AG08396 (cell line): ENCODE results near the gene MYLK3.
"Not testable (repeated sequence)": the region's sequence is repeated elsewhere in the genome, so short reads cannot be mapped to it uniquely, and the experiment has no call there.

Experiments
- DNase-seq: peaks from one replicate; pipeline ENCODE4 v3.0.0; 2012; ENCODE audit warnings: low spot score, mixed read lengths

The MYLK3 gene

DNA sequence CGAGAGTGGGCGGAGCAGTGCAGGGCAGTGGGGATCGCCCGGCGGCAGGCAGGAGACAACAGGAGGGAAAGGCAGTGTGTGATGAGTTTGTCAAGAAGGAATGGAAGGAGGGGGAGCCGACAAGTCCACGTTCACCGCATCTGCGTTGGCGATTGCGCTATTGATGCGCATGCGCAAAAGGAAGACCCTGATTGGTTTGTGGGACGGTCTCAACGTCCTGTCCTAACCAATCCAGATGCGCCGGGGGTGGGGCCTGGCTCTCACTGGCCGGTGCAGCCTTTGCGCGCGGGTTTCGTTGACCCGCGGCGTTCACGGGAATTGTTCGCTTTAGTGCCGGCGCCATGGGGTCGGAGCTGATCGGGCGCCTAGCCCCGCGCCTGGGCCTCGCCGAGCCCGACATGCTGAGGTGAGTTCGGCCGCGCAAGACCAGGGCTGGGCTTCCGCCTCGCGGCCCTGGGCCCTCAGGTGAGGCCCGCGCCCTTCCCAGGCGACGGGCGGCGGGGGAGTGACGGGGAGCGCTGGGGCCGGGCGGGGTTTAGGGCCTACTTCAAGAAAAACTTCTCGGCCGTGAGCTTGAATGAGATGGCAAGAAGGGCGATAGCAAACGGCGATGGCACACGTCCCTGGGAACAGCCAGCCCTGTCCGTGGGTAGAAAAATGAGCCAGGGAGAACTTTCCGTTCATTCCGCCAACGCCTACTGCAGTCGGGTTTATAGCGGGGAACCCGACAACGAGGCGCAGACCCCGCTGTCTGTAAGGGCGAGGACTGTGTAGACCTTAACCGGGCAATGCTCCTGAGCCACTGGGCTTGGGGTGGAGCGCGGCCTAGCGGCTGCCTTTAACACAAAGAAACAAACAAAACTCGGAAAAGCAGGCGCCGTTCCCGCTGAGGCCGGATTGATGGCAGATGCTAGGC is 58.5 kb downstream of the MYLK3 start, which contains the start of gene ORC6:
Gene ORC6, plus strand, starts transcription at position 295 of the 916 bp plus-strand sequence. Its CDS starts 47 bp downstream, at position 342.
- peak; percentile 98 for DNase-seq

DNA sequence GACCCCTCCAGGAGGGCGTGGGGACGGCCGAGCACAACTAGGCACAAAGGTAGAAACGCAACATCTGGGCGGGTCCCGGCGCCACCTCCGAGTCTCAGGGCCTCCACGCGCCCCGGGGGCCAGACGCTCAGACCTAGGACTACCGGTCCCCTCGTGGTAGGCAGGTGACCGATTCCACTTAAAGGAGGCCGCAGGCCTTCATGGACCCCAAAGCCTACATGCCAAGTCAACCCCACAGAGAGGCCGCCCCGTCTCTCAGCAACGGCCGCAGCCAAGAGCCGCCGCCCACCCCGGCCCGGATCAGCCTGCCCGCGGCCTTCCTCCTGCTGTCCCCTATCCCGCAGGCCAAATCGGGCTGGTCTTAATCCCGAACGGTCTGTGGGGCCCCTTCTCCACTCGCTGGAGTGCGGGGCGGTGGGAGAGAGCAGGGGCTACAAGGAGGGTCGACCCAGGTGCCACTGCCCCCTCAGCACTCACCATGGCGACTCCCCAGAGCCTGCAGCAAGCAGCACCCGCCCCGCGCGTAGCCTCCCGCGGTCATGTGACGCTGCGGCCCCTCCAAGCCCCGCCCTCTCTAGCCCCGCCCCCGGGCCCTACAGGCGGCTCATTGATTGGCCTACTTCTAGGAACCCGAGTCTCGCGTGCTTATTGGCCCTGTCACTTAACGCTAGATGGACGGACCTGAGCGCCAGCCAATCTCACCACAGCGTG is 59.3 kb downstream of the MYLK3 start, which contains the start of gene VPS35:
Gene VPS35, minus strand, starts transcription at position 525 of the 711 bp plus-strand sequence. Its CDS starts 45 bp downstream, at position 480.
- peak; percentile 98 for DNase-seq

DNA sequence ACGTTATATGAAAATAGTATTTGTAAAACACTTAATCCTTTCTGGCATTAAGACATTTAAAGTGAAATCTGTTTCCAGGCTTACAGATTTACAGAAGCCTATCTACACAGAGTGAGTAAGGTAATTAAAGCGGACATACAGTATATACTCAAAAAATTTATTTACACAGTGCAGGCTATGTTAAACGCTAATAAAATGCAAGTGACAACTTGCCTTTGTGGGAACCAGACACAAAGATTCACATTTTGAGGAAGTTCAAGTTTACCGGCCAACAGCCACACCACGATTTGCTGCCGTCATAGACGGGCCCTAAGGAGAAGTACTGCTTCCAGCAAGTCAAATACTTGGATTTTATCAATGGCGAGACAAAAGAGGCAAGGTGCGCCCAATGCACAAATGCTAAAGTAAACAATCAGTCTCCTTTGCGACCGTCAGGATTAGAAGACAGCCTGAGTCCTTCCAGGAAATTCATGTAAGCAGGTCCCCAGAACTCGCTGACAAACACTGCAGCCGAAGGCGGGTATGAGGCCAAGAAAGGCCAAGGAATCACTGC is 60.0 kb downstream of the MYLK3 start:
- no peak for DNase-seq

DNA sequence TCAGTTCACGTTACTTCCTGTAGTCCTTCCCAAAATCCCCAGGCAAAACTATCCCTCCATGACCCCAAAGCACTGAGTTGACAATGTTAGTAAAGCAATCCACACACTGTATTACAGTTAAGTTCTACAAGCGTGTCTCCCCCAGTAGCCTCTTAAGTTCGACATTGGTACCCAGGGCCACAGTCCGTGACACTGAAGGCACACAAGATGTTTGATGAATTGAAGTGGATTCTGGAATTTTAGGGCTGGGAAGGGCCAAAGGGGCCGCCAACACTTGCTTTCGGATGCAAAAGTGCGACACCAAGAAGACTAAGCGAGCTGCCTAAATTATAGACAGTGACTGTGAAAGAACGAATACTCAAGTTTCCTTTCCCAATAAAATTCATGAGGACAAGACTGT is 60.7 kb downstream of the MYLK3 start:
- no peak for DNase-seq

DNA sequence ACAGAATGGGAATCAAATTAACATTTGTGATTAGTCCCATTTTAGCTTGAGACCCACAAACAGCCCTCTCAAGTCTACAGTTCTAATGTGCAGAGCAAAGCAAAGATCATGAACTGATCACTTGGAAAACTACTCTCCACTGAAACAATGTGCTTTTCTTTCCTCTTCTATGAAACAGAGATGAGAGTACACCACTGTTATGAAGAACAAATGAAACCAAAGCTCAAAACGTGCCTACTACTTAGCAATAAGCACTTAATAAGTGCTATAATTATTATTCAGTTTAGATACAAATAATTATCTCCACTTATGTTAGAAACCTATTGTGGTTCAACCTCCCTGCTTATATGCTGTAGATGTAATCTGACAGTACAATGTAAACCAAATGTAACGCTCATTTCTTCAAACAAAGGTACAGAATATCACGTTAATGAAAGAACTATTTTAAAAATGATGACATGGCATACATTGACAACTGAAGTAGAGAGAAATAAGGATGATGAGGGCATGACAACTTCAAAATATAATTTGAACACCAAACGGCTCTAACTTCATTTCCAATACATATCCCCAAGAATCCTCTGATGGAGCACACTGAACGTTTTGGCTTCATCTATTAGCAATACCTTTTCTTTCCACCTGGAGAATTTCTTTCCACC is 61.2 kb downstream of the MYLK3 start:
- DNase-seq, result no peak

DNA sequence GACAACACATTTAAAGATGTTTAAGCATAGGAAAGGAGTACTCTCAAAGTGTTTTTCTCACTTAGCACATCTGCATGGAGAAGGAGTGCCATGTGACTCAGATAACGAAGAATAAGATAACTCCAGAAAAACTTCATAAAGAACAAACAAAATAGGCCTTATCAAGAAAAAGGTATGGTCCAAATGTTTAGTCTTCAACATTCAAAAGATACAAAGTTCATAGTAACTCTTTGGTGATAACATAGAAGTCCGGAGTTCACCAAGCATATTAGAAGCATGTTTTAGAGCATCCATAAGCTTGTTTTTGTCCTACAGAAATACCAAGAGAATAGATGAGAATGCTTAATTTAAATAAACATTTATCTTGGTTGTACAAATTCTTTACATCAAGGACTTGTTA is 66.3 kb downstream of the MYLK3 start:
- not testable (repeated sequence) for DNase-seq

DNA sequence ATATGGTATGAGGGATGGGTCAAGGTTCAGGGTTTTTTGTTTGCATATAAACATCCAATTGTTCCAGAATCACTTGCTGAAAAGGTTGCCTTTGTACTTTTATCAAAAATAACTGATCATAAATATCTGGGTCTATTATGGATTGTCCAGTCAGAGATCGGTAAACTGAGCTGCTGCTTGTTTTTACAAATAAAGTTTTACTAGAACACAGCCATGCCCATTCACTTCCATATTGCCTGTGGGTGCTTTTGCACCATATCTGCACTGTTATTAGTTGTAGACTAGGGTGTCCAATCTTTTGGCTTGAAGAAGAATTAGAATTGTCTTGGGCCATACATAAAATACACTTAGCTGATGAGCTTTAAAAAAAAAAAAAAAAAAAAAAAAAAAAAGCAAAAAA is 70.2 kb downstream of the MYLK3 start:
- DNase-seq, result not testable (repeated sequence)

DNA sequence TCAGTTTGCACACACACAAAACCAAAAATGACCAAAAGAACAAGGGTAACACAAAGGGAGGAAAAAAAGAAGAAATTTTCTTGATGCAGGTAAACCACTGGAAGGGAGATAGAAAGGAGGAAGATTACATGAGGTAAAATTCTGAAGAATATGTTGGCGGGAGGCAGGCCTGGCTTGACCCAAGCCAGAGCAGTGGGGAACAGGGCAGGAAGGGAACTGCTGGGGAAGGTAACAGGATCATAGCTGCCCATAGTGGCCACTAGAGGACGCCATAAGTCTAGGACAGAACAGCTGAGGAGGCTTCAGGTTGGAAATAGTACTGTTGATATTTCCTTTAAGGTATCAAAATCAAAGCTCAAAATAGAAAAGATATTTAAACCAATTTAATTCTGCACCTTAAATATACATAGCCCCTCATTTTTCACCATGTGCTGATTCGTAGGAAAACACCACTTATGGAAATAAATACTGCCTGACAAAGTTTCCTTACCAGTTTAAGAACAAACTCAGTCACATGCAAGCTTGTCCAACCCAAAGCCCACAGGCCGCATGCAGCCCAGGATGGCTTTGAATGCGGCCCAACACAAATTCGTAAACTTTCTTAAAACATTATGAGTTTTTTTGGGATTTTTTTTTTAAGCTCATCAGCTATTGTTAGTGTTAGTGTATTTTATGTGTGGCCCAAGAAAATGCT is 74.7 kb downstream of the MYLK3 start:
- peak; percentile 71 for DNase-seq

DNA sequence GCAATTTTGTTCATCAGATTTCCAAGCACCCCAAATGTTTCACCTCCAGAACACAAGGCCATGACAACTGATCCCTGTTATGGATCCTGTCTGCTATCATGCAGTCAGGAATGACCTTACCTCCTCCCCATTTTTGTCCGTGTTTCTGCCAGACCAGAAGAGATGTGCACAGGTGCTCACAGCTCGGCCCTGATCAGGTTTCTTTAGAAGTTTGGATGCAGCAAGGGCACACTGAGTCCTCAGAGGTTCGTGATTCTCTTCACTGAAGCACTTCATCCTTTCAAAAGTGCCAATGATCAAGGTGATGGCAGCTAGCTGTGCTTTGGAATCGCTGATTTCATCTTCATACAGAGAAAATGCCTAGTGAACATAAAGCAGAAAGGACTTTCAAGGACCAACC is 86.0 kb downstream of the MYLK3 start:
- DNase-seq, result no peak

DNA sequence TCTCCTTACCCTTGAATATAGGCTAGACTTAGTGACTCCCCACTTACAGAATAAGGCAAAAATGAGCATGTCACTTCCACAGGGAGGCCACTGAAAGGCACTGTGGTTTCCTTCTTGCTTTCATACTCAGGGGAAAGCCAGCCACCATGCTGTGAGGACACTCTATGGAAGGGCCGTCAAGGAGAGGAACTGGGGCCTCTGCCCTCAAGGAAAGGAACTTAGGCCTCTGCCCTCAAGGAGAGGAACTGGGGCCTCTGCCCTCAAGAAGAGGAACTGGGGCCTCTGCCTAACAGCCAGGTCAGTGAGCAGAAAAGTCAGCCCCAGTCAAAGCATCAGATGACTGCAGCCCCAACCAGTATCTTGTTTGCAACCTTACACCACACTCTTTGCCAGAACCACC is 89.2 kb downstream of the MYLK3 start:
- no peak for DNase-seq
